Measurements from ENCODE around the gene SPATA3.
"Not testable (repeated sequence)": the region's sequence is repeated elsewhere in the genome, so short reads cannot be mapped to it uniquely, and the experiment has no call there.

Gene SPATA3

DNA sequence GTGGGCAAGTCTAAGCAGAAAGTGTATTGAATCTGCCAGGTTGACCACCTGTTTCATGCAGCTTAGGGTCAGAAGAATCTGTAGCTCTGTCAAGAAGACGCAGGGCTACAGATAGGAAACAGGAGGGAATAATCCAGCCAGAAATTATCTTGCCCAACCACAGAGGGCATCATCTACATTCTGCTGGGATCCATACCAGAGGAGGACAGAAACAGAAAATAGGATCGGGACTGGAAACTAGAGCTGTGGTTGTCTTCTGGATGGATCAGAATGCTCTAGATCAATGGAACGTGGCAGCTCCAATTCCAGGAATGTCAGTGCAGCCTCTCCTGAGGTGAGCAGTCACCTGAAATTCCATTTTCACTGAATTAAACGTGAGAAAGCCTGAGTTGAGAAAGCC is 3.6 kb downstream of the SPATA3 start:
- DNase-seq, result no peak

DNA sequence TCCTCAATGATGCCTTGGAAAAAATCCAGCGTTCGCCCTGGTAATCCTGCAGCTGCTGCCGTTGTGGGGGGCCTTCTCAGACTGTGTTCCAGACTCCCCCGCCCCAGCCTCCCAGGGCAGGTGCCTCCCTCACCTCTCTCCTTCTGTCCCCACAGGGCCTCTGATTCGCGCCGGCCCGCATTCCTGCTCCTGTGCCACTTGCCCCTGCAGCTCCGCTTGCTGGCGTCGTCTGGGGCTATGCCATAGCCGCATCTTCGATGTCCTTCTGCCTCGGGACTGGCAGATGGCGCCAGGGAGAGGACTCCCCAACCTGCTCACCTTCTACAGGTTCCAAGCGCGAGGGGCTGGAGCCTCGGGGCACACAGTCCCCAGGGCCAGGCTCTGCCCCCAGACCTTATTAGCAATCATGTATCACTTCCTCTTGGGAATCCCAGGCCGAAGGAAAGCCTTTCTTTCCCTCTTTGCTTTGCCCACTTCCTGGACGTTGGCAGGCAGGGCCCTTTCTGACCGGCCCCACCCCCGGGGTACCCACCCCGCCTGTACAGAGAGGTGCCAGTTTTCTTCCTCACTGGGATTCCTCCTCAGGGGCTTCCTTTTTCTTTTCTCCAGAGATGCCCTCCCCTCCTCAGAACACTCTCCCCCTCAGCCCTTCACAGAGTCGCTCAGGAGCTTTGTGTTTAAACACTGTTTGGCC is 4.4 kb downstream of the SPATA3 start:
- no peak for DNase-seq

DNA sequence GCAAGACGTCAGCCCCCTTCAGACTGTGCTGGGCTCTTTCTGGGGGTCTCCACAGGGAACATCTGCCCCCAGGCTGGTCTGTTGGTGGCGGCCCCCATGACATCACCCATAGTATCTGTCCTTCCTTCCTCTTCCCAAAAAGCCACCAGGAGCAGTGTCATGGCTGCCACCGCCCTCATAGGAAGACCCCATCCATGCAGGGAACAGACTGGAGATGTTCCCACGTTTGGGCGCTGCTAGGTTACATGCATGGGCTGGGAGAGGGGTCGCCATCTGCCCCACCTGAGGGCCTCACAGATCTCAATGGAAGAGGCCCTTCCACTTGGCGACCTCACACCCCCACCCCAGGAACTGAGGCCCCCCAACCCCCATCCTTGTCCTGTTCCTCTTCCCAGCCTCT is 5.1 kb downstream of the SPATA3 start:
- no peak for DNase-seq

DNA sequence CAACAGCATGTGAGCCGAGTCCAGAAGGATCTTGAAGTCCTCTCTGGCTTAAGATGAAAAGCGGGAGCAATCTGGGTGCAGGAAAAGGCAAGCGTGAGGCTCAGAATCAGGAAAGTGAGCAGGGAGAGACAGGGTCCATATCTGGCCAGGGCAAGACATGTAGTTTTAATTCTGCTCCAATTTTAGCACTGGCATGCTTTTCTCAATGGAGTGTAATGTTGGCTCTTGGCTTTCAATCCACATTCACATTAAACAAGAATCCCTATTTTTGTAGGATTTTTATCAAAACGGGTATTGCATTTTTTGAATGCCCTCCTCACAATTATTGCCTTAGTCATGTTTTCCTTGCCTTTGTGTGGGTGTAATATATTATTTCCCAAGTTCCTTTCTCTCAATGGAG is 6.0 kb downstream of the SPATA3 start:
- no peak for DNase-seq

DNA sequence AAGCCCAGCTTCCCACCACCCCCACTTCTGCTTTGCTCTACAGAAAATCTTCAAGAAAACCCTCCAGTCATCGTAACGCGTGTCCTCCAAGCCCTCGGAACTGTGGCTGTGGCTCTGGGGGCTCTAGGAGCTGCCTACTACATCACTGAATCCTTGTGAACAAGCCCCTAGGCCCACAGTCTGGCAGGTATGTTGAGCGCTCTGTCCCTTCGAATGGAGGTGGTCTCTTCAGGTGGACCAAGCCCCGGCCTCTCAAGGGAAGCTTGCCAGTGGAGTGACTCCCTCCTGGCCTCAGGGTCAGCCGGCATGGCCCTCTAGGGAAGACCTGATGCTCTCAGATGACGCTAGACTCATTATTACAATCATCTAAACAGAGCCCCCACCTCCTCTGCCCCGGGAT is 6.7 kb downstream of the SPATA3 start:
- no peak for DNase-seq

DNA sequence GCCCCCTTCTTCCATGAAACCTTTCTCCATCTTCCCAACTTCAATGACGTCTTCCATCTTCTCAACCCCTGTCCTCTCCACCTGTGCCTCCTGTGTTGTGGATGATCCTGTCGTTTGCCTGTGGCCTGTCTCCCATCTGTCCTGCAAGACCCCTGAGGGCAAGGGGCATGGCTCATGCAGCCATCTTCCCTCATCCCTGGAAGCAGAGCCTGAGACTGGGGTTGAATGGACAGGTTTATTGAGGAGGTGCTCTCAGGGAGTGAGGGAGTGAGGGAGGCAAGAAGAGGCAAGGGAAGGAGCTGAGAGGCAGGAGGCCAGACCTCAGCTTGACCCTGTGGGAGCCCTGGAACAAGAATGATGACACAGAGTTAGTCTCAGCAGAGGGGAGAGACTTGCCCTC is 7.3 kb downstream of the SPATA3 start:
- no peak for DNase-seq

DNA sequence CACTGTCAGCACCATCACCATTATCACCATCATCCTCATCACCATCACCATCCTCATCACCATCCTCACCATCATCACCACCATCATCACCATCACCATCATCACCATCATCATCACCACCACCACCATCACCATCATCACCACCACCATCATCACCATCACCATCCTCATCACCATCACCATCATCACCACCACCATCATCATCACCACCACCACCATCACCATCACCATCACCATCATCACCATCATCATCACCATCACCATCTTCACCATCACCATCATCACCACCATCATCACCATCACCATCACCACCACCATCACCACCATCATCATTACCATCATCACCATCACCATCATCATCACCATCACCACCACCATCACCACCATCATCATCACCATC is 9.0 kb downstream of the SPATA3 start:
- not testable (repeated sequence) for DNase-seq

DNA sequence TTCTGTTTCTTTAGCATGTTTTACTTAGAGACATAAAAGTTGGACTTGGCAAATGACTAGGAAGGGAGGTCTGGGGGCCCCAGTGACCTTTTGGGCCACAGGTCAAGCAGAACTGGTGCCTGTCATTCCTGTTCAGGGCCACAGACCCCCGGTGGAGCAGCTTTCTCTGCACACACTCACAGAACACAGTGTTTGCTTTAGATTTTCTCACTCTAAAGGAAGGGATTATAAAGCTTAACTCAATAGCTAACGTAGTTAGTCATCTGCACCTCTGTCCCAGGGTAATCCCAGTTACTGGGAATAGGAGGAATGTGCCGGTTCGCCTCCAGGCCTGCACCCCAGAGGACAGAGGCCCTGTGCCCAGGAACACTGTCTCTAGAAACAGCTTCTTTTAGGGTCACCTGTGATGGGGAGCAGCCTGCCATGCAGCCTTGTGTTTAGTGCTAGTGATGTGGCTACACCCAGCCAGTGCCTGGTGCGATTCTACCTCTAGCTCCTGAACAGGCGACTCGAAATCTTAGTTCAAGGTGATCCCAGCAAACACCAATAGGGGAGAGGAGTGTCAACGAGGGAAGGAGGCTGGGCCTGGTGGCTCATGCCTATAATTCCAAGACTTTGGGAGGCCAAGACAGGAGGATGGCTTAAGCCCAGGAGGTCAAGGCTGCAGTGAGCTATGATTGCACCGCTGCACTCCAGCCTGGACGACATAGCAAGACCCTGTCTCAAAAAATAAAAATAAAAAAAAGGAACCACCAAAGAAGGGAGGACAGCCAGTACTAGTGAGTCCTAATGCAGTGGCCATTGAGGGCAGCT is 11.6 kb downstream of the SPATA3 start:
- no peak for DNase-seq

DNA sequence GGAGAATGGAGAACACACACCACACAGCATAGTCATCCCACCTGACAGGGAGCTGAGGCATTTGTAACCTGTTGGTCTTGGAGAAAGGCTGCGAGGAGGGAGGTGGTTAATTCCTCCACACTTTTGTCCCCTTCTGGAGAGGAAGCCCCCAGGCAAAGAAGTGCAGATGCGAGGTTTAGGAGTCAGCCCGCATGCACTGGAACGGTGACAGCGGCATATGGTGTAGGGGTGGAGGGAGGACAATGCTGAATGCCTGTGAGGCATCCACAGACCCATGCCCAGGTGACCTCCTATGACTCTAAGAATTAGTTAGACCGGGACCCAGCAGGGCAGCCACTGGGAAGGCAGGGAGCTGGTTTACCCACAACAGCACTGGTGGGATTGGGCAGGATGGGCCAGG is 12.2 kb downstream of the SPATA3 start:
- no peak for DNase-seq

DNA sequence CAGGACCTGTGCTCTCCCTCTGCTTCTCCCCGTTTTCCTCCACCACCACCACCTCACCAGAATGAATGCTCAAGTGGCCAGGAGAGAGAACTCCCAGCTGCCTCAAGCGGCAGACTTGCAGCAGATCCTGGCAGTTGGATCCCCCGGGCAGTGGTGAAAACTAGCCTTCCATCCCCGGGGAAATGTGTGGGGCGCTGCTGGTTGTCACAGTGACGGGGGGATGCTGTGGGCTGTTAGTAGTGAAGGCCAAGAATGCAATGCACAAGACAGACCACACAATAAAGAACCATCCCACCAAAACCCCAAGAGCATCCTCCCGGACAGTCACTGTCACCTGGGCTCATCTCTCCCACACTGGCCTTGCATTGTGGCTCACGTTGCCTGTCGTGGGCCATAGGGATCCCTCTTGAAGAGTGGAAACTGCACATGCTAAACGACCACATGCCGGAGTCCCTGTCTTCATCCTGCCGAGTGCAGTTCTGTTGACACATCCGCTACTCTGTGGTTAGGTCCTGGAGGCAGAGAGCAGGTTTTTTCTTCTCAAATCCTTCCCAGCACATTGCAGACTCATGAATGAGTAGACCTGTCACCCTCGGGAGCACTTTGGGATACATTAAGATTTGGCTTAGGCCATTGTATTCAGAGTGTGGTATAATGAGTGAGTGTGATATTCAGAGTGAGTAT is 13.5 kb downstream of the SPATA3 start:
- DNase-seq, result no peak

DNA sequence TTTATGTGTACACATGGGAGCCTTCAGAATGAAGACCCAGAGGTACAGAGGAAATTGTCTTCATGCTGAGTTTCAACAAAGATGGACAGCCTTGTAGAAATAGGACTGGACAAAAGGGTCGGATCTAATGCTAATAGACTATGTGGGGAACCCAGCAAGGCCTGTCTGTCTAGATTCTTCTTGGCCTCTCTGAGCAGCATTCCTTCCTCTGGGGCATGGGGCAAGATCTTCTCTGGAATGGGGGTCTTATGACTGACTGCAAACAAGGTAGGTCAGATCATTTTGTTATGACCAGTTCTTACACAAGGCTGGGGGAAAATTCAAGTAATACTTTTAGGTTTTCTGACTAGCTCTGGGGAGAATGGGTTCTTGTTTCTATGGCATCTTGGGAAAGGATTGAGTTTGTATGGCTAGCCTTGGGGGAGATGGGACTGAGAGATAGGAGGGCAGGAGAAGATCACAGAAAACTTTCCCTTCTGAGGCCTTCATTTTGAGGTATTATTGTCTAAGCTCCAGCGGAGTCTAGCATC is 14.3 kb downstream of the SPATA3 start:
- no peak for DNase-seq

DNA sequence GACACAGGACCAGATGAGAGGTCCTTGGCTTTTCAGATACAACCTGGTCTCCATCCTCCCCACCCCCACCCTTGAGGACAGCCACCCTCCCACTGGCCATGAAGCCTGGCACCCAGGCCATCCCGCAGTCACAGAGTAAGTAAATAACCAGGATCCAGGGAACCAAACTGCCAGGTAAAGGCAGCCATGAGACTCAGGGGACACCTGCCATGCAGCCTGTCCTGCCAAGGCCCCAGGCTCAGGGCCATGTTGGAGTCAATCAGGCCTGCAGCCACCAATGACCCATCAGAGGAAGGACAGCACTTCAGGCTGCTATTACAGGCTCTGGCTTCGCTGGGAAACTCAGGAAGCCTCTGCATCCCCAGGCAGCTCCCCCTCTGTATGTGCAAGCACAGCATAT is 15.6 kb downstream of the SPATA3 start:
- no peak for DNase-seq

DNA sequence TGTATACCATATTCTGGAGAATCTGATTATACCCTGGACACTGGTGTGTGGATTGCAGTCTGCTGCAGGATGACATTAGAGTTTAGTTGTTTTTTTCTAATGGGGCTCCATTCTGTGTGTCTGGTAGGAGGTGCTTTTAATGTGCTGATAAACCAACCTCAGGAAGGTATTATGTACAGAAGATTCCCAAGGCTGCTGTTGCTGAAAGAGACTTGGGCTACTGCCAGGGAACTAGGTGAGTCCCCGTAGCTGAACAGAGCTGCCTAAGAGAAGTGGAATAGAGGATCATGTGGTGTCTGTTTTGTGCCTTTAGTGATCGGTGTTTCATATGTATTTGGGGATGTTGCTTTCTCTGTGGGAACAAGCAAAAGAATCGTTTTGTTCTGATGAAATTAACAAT is 16.5 kb downstream of the SPATA3 start:
- no peak for DNase-seq

DNA sequence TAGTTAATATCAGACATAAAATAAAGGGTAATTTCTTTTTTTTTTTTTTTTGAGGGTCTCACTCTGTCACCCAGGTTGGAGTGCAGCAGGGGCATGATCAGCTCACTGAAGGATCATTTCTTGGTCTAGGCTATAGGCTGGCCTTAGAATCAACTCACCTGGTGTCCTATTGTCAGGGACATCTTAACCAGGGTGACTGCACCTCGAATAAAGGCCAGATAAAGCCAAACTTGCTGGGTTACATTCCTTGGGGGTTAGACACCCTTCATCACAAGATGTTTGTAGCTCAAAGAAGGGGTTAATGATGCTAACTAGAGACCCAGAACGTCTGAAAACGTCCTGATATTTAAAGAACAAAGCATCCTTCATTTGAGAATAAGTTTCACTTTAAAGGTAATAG is 17.9 kb downstream of the SPATA3 start:
- no peak for DNase-seq

DNA sequence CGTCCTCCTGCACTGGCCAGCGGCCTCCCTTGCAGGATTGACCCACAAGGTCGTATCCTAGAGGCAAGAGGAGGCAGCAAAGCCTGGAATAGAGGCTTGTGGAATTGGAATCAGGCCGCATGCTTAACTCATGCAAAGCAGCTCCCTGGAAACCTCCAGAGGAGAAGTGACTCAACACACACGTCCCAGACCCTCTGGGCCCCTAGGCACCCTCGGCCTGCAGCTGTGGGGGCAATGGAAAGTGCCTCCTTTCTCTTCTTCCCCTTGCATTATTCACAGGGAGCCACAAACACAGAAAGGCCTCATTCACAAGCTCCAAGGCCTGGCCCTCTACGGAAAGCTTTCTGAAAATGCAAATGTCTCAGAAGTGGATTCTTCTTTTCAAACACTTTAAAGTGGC is 19.6 kb downstream of the SPATA3 start:
- DNase-seq, result no peak

DNA sequence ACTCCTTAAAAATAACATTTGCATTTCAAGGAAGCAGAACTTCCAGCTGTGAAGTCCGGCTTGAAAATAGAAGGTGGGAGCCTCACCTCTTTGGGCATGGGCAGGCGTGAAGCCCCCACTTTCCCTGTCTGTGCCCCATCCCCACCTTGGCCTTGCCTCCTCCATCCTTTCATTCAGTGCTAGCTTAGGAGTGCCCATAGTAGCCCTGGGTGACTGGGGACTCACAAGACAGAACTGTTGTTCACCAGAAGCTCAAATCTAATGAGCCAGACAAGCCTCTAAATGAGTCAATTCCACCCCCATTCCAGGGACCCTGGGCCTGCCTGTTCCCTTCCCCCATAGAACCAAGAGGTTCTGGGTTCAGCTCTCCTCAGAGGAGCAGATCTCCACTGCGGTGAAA is 20.0 kb downstream of the SPATA3 start:
- no peak for DNase-seq

DNA sequence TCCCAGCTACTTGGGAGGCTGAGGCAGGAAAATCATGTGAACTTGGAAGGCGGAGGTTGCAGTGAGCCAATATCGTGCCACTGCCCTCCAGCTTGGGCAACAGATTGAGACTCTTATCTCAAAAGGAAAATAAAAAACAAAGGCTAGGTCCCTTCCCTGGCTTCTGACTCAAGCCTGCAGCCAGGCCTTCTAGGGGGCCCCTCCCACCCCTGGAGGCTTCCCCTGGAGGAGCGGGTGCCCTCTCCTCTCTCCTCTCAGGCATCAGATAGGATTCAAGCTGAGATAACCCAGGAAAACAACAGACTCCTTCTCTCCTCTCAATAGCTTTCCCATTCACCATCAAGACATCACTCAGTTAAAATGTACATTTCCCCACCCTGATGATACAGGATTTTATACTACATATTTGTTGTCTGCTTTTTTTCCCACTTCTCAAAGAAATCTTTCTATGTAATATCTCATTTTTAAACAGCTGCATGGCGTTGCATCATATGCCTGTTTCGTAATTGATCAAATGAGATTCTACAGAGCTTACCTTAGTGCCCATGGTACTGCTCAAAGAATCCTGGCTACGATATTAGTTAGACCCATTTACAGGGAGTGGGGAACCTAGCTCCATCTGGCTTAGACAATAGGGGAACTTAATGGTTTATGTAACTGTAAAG is 20.8 kb downstream of the SPATA3 start:
- no peak for DNase-seq

DNA sequence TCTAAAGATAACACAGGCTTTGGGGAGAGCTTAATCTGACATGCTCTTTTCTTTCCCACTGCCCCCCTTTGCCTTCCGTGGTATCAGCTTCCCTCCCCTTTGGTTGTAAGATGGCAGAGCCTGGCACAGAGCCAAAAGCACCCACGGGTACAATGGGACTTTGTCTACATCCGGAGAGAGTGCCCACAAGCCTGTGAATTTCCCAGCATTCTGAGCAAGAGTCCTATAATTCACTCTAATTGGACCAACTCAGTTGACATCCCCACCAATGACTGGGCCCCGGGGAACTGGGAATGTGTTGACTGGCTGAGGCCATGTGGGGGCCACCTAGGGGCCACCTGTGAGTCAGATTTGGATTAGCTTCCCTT is 21.3 kb downstream of the SPATA3 start:
- DNase-seq, result no peak

DNA sequence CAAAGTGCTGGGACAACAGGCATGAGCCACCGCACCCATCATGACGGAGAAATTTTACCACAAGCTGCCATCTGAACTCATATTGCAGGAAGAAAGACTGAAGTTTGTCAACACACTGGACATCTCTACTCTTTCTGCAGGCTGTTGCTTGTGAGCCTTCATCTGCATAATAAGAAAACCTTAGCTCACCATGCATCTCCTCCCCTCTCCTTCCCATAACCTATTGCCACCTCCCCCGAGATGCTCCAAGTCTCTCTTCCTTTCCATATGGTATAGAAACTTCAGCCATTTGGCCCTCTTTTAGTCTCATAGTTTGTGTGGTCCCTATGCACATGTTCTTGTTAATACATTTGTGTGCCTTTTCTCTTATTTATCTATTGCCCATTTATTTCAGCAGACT is 22.3 kb downstream of the SPATA3 start:
- no peak for DNase-seq

DNA sequence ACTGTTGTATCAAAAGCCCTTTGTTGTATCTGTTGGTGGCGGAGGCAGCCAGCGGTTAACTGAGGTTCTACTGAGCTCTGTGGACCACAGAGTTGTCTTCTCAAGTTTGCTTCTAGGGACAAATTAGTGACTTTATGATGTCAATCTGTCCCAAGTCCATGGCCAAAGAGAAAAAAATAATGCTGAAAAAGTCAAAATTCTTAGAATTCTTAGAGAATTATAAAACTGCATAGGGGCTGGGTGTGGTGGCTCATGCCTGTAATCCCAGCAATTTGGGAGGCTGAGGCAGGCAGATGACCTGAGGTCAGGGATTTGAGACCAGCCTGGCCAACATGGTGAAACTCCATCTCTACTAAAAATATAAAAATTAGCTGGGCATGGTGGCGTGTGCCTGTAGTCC is 29.1 kb downstream of the SPATA3 start:
- DNase-seq, result not testable (repeated sequence)

DNA sequence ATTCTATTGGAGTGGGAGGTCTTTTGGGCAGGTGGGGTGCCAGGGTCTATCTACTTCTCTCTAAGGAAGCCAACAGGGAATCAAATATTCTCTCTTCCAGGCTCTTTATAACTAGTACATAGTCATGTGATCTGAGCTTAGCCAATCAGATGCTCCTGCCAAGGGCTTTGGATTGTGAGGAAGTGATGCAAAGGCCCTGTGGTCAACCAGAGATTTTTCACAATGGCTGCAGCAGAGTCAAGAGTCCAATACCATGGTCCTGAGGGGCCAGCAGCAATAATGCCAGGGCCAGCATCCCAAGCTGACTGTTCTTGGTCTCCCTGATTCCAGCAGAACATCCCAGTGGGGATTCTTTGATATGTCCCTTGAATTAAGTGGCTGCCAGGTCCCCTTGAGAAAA is 33.0 kb downstream of the SPATA3 start:
- DNase-seq, result no peak

DNA sequence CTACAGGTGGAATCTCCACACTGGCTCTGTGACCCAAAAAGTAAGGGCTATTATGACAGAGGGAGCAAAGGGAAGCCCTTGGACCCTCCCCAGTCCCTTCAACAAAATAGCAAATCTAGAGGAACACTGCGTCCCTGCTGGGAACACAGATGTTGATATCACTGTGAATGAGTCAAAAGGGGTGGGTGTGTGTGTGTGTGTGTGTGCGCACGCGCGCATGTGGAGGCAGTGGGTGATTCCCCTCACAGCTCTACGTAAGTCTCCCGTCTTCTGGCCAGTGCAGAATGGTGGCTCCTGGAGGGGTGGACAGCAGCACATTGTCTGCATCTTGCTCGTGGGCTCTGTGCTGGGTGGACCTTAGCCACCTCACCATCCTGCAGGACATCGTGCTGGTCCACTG is 33.6 kb downstream of the SPATA3 start:
- DNase-seq, result no peak

DNA sequence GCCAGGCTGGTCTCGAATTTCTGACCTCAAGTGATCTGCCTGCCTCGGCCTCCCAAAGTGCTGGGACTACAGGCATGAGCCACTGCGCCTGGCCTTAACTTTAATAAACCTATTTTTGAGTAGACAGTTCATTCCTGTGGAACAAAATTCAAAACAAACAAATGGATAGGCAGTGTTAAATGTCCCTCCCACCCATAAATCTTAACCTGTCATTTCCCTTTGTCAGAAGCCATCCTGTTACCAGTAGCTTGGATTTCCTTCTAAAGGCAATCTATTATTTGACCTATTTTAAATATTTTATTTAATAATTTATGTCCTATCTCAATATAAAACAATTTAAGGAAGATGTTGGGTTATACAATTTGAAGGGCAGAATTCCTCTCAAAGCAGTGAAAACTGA is 34.8 kb downstream of the SPATA3 start:
- DNase-seq, result no peak

Measured in stimulated activated CD4-positive, alpha-beta T cell treated with anti-CD3 and anti-CD28 coated beads, Interleukin-4, amount 100 ng/mL, for 24 hours (primary cell).